Measurements from ENCODE around the gene KCNJ12.

DNA sequence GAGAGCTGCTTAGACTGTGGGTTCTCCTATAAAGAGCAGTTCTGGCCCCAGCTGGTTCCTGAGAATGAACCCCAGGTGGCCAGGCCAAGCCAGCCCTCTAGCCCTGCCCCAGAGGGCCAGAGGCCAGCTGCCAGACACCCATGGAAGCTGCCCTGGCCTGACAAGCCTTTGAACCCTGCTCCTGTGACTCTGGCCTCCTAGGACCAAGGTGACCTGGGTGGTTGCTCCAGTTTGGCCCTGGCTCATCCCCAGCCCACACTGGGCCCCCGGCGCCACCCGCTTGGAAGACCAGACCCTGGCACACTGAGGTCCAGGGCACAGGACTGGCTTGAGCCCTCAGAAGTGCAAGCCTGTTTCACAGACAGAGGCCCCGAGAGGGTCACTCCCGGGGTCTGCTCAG, 6.8 kb upstream of the KCNJ12 start:
- TF ChIP-seq, protein P1, sequence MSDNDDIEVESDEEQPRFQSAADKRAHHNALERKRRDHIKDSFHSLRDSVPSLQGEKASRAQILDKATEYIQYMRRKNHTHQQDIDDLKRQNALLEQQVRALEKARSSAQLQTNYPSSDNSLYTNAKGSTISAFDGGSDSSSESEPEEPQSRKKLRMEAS (IDR thresholded peaks at IDR 0.05) = no peak
- no peak for TF ChIP-seq ELF1 (CRISPR knock-in tag; IDR thresholded peaks at IDR 0.05)
- TF ChIP-seq TARDBP (CRISPR knock-in tag; IDR thresholded peaks at IDR 0.05) = no peak
- TF ChIP-seq ZNF292 (CRISPR knock-in tag; IDR thresholded peaks at IDR 0.05; ENCODE audit: borderline replicate concordance, low read depth) = no peak
- TF ChIP-seq ZSCAN12 (CRISPR knock-in tag; IDR thresholded peaks at IDR 0.05) = no peak
- TF ChIP-seq RXRA (CRISPR knock-in tag; IDR thresholded peaks at IDR 0.05) = no peak
- TF ChIP-seq BRD4 (CRISPR knock-in tag; IDR thresholded peaks at IDR 0.05) = no peak
- TF ChIP-seq NR3C1 (CRISPR knock-in tag; IDR thresholded peaks at IDR 0.05) = no peak
- TF ChIP-seq, protein P2, sequence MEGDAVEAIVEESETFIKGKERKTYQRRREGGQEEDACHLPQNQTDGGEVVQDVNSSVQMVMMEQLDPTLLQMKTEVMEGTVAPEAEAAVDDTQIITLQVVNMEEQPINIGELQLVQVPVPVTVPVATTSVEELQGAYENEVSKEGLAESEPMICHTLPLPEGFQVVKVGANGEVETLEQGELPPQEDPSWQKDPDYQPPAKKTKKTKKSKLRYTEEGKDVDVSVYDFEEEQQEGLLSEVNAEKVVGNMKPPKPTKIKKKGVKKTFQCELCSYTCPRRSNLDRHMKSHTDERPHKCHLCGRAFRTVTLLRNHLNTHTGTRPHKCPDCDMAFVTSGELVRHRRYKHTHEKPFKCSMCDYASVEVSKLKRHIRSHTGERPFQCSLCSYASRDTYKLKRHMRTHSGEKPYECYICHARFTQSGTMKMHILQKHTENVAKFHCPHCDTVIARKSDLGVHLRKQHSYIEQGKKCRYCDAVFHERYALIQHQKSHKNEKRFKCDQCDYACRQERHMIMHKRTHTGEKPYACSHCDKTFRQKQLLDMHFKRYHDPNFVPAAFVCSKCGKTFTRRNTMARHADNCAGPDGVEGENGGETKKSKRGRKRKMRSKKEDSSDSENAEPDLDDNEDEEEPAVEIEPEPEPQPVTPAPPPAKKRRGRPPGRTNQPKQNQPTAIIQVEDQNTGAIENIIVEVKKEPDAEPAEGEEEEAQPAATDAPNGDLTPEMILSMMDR (CRISPR knock-in tag; IDR thresholded peaks at IDR 0.05) = no peak
- TF ChIP-seq PHF5A (CRISPR knock-in tag; IDR thresholded peaks at IDR 0.05; ENCODE audit: low read depth, unreplicated experiment) = no peak

Data from HepG2 (cell line).